NCI-H524 (cell line): ENCODE measurements around the gene PPARA.
"Not testable (repeated sequence)": the region's sequence is repeated elsewhere in the genome, so short reads cannot be mapped to it uniquely, and the experiment has no call there.

ENCODE experiments used
- DNase-seq, 2 experiments: peaks; one replicate each; lab custom pipeline; 2025; lab: John Stamatoyannopoulos, UW

Gene PPARA

DNA sequence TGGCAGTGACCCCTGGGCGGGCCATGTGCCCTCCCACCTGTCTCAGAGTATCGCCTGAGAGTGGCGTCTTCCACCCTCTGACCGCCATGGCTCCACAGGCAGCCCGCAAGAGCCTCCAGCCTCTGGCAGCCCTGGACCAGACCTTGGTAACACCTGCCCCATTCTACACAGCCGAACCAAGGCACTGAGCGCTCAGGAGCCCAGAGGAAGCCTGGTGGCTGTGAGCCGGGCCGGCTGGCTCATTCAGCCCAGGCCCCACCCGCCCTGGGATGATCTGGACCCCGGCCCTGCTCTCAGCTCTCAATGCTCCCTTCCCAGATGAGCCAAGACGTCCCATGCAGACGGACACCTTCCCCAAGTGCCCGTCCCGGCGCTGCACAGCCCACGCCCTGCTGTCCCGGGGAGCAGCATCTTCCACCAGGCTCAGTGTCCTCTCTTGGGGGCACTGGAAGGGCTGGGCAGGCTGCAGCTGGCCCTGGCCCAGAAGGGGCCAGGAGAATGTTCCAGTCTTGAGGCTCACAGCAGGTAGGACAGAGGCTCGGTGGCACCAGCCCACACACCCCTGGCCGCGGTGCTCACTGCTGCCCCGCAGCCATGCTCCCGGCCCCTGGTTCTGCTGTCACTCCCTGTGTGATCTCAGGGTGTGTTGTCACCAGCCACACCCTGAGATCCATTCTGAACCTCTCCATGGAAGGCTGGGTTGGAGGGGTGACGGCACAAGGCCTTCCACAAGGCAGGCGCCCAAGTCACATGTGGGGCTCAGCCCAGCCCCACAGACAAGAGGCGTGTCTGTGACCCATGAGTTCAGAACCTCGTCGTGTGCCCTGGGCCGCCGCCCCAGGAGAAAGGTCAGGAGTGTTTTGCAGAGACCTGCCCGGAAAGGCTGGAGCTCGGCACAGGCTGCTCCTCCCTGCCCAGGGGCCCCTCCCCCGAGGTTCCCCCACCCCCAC is 24.2 kb upstream of the PPARA start:
- DNase-seq = no peak

DNA sequence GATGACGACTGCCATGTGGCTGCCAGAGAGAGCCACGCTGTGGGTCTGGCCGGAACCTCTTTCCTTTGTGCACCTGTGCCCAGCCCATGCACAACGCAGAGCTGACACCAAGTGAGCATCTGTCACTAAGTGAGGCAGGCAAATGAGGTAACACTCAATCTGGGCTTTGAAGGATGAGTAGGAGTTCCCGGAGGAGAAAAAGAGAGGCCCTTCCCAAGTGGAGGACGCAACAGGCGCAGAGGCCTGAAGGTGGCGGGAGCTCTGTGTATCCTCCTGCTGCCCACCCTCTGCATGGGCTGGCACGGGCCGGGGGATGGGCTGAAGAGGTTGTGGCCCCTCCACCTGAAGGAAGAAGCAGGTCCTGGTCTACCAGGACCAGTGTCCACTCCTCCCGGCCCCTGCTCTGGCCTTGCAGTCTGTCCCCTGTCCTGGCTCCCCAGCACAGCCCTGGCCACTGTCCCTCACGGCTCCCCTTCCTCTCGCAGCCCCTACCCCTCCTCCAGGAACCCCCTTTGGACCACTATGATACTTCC is 23.4 kb upstream of the PPARA start:
- DNase-seq = no peak

DNA sequence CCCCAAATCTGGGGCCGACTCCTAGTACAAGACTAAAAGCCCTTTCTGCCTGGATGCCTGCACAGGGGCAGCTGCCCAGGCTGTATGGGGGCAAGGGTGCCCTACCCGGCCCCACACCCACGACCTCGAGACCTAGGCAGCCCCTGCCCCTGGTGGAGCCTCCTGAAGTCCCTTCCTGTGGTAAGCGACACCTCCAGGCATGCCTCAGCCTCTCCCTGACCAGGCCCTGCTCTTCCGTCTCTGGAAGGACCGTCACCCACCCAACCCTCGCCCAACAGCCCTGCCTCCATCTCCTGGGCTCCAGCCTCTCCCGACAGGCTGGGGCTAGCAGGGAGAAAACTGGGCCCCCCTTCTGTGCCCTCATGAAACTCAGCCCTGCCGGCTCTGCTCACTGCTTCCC is 22.8 kb upstream of the PPARA start:
- DNase-seq = no peak

DNA sequence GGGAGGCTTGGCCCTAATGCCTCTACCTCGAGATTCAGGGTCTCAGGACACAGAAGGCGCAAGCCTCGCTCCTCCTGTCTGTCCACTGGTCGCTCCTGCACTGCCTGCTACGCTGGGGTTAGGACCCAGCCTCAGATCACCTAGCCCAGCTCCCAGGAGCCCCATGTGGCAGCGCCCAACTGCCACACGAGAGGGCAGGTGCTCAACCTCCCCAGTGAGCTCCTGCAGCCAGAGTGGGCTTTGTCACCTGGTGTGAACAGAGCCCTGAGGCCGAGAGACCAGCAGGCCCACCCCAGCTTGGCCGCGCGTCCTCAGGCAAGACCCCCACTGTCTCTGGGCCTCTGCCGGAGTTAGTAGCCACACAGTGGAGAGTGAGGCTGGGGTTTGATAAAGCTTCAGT is 21.7 kb upstream of the PPARA start:
- DNase-seq = no peak

DNA sequence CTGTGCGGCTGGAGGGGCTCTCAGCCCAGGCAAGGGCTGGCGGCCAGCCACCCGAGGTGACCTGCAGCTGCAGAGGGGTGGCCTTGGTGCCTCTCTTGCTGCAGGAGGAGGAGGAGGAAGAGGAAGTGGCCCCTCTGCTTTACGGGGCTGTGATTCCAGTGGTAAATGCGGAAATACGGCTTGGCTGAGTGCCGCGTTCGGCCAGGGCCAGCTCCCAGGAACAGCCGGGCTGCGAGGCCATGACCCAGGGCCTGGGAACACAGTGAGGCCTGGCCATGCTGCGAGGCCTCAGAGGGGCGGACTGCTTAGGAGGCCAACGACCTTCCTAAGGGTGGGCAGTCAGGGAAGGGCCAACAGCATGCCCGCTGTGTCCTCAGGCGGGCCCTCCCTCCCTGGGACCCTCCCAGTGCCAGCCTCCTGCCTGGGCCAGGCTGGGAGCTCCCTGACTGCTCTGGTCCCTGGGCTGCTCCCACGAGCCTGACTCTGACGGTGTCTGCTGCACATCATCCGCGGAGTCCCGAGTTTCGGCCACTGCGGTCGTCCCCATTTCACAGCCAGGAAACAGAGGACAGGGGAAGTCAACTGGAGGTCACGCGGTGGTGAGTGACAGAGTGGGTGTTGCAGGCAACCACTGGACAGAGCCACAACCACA is 20.8 kb upstream of the PPARA start:
- no peak for DNase-seq

DNA sequence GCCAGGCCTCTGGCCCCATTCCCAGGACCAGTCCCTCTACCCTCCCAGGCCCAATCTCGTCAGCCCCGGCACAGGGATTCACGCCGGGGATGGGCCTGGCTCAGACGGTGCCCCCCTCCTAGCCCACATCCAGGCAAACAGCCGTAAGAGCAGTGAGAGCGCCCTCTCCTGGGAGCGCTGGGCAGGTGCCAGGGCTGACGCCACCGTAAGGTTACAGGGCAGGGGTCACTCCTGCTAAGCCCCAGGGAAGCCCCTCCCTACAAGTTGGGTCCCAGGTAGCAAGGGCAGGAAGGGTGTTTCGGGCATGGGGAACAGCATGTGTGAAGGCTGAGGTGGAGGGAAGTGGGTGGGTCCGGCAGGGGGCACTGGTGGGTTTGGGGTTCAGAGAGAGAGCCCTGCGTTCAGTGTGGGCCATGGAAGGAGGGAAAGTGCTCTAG is 19.2 kb upstream of the PPARA start:
- DNase-seq = no peak

DNA sequence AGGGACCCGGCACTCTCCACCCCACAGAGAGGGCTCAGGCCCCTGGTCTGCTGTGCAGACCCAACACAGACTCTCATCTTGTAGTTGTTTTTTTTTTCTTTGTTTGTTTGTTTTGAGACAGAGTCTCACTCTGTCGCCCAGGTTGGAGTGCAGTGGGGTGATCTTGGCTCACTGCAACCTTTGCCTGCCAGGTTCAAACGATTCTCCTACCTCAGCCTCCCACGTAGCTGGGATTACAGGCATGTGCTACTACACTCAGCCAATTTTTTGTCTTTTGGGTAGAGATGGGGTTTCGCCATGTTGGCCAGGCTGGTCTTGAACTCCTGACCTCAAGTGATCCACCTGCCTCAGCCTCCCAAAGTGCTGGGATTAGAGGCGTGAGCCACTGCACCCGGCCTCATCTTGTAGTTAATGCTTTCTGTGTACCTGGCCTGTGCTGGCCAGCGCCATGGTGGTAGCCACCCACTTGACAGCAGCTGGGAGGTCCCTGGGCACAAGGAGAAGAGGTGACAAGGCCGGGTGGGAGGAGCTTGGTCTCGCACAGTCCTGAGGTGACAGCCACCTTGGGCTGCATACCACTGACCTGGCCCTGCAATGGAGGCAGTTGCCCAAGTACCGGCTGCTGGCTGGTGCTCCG is 18.0 kb upstream of the PPARA start:
- not testable (repeated sequence) for DNase-seq

DNA sequence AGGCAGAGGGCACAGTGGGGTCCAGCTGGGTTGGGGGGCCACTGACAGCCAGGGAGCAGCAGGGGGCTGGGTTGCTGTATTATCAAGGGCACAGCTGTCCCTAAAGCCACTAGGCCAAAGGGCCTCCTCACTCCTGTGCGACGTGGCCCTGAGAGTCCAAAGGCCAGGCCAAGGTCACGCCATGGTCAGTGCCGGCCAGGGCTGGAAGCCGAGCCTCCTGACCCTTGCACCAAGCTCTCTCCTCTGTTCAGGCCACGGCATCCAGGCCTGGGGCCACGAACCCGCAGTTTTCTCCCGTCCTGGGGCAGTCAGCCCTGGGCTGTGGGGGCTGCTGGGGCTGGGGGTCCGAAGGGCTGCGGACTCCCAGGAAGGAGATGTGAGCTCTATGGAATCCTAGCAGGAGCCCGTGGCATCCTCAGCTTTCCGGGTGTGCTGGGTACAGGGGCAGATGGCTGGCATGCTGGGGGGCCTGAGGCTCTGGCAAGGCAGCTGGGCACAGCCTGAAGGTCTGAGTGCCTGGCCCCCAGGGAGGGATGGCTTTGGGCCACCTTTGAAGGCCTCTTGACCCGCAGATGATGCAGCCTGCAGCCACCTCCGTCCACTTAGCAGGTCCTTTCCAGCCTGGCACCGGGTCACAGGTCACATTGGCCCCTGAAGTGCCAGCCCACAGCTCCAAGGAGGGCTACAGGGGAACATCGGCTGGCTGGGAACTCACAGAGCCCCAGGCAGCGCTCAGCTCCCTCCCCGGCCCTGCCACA is 17.3 kb upstream of the PPARA start:
- DNase-seq = no peak

DNA sequence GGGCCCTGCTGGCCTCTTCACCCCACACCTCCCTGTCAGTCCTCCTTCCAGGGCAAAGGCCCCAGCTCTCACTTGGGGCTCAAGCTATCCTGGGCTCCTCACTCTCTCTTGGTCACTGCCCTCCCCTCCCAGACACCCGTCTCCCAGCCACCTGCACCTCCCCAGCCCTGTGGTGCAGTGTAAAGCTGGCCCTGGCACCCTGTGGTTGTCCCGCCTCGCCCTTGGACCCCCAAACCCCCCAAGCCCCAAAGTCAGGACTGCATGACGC is 16.8 kb upstream of the PPARA start:
- no peak for DNase-seq

DNA sequence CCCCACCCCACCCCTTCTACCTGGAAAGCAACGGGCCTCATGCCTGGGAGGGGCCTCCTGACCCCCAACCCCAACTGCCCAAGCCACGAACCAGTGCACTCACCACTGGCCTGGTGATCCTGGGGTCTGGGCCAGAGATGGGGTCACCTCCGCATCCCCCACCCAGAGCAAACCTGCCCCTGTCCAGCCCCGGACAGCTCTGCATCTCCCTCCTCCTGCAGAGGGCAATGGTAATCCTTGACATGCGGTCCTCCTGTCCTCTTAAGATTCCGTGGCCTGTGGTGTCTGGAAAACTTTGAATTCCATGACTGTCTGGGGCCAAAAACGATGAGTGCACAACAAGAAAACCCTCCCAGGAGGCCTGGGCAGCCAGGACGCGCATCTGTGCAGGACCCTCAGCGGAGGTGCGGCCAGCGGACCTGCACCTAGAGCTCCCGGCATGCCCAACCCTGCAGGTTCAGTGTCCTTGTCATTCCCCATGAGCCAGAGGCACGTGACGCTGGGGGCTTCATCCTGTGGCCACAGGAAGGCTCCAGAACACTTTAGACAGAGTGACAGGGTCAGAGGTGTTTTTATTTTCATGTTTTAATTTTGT is 16.1 kb upstream of the PPARA start:
- DNase-seq = no peak

DNA sequence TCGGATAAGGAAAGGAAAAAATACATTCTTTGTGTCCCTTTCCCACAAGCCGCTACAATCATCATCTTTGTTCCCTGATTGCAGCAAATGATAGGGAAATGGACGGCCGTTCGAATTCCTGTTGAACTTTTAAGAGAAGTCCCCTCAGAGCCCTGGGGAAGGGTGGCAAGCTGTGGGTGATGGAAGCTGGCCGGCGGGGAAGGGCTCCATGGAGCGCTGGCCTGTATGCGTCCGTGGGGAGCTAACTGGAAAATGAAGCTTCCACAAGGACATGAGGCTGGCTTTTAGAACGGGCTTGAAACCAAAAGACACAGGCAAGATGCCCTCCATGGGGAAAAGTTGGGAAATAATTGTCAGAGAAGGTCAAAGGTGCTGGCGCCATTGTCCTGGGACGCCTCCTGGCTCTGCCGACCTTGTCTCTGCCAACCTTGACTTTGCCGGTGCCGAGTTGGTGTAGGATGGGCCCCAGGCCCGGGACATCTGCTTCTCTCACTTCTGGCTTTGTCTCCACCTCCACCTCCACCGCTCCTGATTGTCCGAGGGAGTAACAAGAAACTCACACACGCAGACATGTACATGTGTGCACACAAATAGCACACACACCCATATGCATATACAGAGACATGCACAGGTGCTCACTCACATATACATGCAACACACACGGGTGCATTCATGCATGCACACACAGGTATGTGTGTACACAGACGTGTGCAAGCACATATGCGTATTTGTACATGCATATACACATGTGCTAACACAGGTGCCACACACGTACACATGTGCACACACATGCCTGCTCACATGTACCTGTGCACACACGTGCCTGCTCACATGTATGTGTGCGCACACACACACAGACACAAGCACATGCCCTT is 14.5 kb upstream of the PPARA start:
- DNase-seq = no peak

DNA sequence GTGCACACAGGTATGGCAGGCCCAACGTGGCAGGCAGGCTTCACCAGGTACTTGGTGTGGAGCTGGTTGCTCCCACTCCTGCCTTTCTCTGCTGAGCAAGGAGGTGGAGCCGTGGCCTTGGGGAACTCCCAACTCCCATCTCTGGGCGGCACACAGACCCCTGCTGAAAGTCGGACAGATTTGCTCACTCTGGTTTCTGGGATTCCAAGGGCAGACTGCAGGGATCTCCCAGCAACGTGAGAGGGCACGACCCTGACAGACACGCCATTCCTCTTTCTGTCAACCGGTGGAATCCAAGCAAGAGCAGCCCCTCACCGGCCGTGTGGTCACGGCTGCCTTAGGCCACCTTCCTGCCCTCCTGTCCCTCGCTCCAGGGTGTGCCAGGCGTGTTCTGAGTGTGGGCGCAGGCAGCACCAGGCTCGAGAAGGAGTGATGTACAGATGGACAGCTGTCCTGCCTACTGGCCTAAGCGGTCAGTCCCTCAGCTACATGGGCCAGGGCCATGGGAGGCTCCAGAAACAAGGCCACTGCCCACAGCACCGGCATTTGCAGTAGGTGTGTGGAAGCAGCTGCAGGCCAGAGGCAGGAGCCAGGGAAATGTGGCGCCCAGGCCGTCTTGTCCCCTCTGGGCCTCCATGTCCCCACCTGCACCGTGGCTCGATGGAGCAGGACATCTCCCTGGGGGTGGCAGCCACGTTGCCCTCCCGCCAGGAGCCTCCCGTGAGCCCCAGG is 13.7 kb upstream of the PPARA start:
- no peak for DNase-seq

DNA sequence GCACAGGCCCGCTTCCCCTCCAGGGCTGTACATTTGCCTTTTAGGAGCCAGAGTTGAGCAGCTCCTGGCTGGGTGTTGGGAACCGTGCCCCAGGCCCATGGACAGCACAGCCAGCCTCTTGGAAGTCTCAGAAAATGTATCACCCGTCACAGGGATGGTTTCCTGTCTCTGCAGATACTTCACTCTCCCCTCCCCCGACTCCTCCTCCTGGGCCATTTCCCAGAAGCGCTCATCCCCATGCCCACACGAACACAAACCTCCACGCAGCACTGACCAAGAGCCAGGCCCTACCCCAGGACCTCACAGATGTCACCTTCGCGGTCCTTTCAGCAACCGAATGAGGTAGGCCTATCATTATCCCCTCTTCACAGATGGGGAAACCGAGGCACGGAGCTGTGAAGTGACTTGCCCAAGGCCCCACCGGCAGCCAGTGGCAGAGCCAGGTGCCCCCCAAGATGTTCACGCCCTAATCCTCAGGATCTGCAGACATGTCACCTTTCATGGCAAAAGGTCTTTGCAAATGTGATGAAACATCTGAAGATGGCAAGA is 13.0 kb upstream of the PPARA start:
- no peak for DNase-seq

DNA sequence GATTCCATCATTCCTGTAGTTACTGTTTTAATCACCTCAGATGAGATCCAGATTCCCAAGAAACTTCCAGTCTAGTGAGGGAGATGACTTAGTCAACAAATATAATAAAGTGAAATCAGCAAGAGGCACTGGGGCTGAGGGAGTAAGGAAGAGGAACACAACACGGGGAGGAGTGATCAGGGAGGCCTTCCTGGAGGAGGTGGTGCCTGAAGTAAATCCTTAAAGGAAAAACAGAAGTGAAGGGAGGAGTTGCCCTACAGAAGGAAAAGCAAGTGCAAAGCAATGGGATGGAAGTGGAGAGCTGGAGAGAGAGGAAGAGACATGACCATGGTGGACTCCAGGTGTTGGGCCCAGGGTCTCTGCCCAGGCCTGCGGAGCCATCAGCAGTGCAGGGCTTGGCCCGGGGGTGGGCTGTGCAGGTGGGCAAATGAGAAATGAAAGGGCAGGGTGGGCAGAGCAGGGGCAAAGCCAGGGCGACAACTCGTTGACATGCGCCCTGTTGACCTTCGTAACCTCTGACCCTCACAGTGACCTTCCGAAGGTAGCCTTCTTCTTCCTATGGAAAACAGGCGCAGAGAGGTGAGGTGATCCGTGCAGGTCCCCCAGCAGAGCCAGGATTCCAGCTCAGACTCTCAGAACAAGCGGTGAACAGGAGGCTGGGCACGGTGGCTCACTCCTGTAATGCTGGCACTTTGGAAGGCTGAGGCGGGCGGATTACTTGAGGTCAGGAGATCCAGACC is 12.1 kb upstream of the PPARA start:
- DNase-seq = no peak

DNA sequence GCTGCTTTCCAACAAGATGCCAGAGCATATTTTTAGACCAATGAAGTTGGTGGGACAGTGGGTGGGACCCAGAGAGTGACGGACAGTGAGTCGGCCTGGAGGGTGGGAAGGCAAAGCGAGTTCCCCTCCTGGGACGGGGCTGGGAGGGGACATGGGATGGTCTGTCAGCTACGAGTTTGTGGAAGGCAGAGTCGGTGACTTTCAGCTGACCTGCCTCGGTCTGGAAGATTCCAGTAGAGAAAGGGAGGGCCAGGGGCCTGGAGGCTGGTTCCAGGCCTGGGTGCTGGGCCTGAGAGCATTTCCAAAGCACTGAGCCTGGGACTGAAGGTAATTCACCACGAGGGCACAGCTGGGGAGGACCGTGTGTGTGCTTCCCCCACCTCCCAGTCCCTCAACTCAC is 10.9 kb upstream of the PPARA start:
- DNase-seq = not testable (repeated sequence)

DNA sequence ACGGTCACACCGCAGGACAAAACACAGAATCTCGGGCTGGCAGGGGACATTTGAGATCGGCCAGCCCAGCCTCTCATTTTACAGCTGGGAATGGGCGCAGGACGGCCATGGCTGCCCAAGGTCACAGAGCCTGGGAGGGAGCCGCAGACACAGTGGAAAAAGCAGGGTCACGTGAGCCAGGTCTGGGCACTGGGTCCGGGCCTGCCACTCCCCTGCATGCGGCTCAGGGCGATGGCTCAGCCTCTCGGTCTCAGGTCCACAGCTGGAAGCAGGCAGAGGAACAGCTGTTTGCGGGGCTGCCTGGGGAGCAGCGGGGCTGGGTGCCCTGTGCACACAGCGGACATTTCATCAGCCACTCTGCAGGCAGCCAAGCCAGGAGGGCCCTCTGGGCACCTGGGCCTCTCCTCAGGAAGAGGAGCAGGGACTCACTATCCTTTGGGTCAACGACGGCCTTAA is 10.4 kb upstream of the PPARA start:
- DNase-seq = no peak

DNA sequence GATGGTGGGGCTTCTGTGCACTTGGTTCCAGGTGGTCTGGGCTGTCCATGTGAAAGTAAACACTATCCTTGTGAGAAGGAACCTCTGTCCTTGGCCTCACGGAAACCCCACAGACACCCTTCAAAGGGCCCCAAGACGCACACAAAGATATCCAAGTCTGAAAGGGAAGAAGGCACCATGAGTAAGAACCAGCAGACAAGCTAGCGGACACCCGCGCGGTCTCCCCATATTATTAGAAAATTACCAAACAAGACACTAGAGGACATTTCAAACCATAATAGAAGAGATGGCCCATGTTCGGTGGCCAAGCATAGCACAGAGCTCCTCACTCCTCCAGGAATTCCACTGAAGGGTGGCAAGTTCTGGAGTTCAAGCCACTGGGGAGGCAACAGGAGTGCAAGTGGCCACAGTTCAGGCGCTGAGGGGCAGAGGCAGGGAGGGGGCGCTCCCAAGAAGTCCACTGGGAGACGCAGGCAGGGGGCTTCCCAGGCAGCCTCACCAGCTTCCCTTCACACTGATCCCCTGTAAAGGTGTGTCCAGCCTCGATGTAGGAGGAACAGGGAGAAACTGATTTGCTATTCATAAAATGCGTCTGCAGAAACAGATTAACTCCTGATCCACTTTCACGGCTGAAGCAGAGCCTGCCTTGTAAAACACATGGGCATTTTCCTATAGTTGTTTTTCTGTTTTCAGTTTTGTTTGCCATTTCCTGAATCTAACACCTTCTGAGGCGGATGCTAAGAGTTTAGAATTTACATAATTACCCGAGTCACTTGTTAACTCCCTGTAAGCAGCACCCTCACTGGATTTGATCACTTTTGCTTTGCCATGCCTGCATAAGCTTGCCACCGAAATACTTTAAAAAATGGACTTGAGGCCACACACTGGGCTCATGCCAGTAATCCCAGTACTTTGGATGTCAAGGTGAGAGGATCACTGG is 9.1 kb upstream of the PPARA start:
- no peak for DNase-seq
